ENCODE results near the gene CALR. TPM values are rescaled to one million over a fixed set of nuclear protein-coding genes. Genes with fewer than 3 reads are reported as not detected.

The CALR gene
- total RNA-seq, 2 experiments from 2014 or later: 535 to 563 TPM

DNA sequence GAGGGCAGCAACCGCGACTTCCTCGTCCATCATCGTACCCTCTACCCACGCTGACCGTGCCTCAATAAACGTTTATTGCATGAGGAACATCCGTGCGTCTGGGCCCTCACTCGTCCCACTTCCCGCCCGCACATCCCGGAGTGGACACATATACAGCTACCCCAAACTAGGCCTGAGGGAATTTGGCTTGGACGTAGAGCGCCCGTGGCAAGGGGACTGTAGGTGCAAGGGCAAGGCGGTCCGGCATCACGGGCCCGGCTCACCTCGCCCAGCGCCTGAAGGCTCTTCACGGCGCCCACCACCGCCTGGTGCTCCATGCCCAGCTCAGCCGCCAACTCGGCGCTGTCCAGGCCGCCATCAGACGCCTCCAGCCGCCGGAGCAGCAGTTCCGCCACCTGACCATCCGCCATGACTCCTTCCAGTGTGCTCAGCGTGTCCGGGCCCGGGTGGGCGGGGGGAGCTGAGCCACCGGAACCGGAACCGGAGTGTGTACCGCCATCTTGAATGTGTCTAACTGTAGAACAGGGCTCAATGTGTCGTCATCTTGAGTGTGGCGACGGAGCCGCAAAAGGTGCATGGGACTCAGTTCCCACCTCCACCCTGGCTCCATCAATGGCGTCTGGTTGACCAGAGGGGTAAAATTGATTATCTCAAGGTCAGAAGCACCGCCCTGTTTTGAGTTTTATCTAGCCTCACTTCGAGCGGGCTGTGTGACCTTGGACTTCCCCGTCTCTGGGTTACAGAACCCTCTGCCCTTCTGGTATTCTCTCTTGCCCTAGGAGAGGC lies 4.9 kb upstream of the CALR start, which contains the start of gene FARSA:
FARSA (minus strand) TSS at position 425 of the 786 bp plus-strand sequence; CDS start at position 410, 15 bp downstream.
- TF ChIP-seq, protein P1, sequence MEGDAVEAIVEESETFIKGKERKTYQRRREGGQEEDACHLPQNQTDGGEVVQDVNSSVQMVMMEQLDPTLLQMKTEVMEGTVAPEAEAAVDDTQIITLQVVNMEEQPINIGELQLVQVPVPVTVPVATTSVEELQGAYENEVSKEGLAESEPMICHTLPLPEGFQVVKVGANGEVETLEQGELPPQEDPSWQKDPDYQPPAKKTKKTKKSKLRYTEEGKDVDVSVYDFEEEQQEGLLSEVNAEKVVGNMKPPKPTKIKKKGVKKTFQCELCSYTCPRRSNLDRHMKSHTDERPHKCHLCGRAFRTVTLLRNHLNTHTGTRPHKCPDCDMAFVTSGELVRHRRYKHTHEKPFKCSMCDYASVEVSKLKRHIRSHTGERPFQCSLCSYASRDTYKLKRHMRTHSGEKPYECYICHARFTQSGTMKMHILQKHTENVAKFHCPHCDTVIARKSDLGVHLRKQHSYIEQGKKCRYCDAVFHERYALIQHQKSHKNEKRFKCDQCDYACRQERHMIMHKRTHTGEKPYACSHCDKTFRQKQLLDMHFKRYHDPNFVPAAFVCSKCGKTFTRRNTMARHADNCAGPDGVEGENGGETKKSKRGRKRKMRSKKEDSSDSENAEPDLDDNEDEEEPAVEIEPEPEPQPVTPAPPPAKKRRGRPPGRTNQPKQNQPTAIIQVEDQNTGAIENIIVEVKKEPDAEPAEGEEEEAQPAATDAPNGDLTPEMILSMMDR (IDR thresholded peaks at IDR 0.05): no peak
- Mint-ChIP-seq H3K9me3 (no peaks in the 10 kb centered on the region), H3K36me3 (ENCODE audit: low read depth) (peaks cover 39% of the 10 kb centered on the region), H3K27me3 (no peaks in the 10 kb centered on the region), H3K27ac (peak within 1 kb of the TSS; percentile 87), H3K4me1 (ENCODE audit: low read depth) (peaks cover 43% of the 10 kb centered on the region), H3K4me3 (peak within 1 kb of the TSS; percentile 96)
- ChIA-PET POLR2A (interaction anchor here (1.0 to 6.4 kb wide), 16 partner anchors 9 to 222 kb away, joined by 3 to 39 read pairs (median 7); partner anchors contain the start of genes GCDH, RAD23A, RTBDN and SYCE2), CTCF (interaction anchor here (1.3 to 3.5 kb wide), 3 partner anchors 32 to 48 kb away, joined by 3 to 19 read pairs (median 15); partner anchors contain the start of gene GCDH)
- intact Hi-C loops (cut with micrococcal nuclease): loop anchor here (10.0 kb wide), 1 partner anchor 49 kb away; the partner anchor contains the start of genes DNASE2 and KLF1
- ATAC-seq (peak; percentile 70), DNase-seq (peak; percentile 97)

DNA sequence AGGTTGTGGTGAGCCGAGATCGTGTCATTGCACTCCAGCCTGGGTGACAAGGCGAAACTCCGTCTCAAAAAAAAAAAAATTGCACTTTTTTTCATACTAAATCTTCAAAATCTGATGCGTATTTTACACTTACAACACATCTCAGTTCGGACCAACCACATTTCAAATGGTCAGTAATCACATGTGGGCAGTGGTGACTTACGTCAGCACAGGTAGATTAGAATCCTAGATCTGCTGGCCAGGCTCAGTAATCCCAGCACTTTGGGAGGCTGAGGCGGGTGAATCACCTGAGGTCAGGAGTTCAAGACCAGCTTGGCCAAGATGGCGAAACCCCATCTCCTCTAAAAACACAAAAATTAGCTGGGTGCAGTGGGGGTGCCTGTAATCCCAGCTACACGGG lies 3.3 kb upstream of the CALR start:
- DNase-seq (no peak), ATAC-seq (no peak)
- CTCF ChIA-PET: no interaction called here
- Mint-ChIP-seq H3K27ac (no peak overlapping the region), H3K4me1 (ENCODE audit: low read depth) (peaks cover 51% of the 10 kb centered on the region), H3K9me3 (no peaks in the 10 kb centered on the region), H3K27me3 (no peaks in the 10 kb centered on the region), H3K4me3 (no peak overlapping the region), H3K36me3 (ENCODE audit: low read depth) (peaks cover 44% of the 10 kb centered on the region)
- POLR2A ChIA-PET: interaction anchor here (1.9 to 2.0 kb wide), 2 partner anchors 9 to 218 kb away, joined by 4 to 7 read pairs; no protein-coding TSS in a partner anchor
- TF ChIP-seq, protein P1 (IDR thresholded peaks at IDR 0.05): no peak
- intact Hi-C loops (cut with micrococcal nuclease): loop anchor here (10.0 kb wide), 1 partner anchor 50 kb away; the partner anchor contains the start of genes DNASE2 and KLF1

- ChIA-PET CTCF (interaction anchor here (1.0 kb wide), 1 partner anchor 177 kb away, joined by 3 read pairs; no protein-coding TSS in a partner anchor), POLR2A (interaction anchor here (1.3 to 3.3 kb wide), 6 partner anchors 16 to 213 kb away, joined by 3 to 19 read pairs (median 14); partner anchors contain the start of genes DNASE2, GADD45GIP1 and GCDH)
- ATAC-seq (no peak), DNase-seq (no peak)
- Mint-ChIP-seq H3K4me3 (peak overlapping the region; percentile 23), H3K27ac (peak overlapping the region; percentile 43), H3K36me3 (ENCODE audit: low read depth) (peaks cover 47% of the 10 kb centered on the region), H3K9me3 (no peaks in the 10 kb centered on the region), H3K27me3 (no peaks in the 10 kb centered on the region), H3K4me1 (ENCODE audit: low read depth) (peaks cover 53% of the 10 kb centered on the region)
- intact Hi-C loops (cut with micrococcal nuclease): loop anchor here (10.0 kb wide), 1 partner anchor 52 kb away; the partner anchor contains the start of genes DNASE2 and KLF1
- TF ChIP-seq, protein P1 (IDR thresholded peaks at IDR 0.05): no peak
Measured at GRCh38 chr19:12936582-12936981, 1.8 kb upstream of the CALR start.

- ATAC-seq (no peak), DNase-seq (peak; percentile 57)
- CTCF ChIA-PET: interaction anchor here (1.0 to 3.0 kb wide), 4 partner anchors 28 to 178 kb away, joined by 3 to 10 read pairs (median 5); no protein-coding TSS in a partner anchor
- POLR2A ChIA-PET: interaction anchor here (0.8 to 3.3 kb wide), 17 partner anchors 9 to 214 kb away, joined by 3 to 19 read pairs (median 4); partner anchors contain the start of genes DNASE2, GADD45GIP1, GCDH and SYCE2
- Mint-ChIP-seq H3K9me3 (no peaks in the 10 kb centered on the region), H3K4me3 (peak overlapping the region; percentile 99), H3K27ac (peak overlapping the region; percentile 95), H3K36me3 (ENCODE audit: low read depth) (peaks cover 52% of the 10 kb centered on the region), H3K4me1 (ENCODE audit: low read depth) (peaks cover 52% of the 10 kb centered on the region), H3K27me3 (no peaks in the 10 kb centered on the region)
- TF ChIP-seq, protein P1 (IDR thresholded peaks at IDR 0.05): no peak
- intact Hi-C loops (cut with micrococcal nuclease): loop anchor here (10.0 kb wide), 1 partner anchor 53 kb away; the partner anchor contains the start of genes DNASE2 and KLF1
Measured at GRCh38 chr19:12937093-12937926, 1.1 kb upstream of the CALR start.

Data from activated CD8-positive, alpha-beta T cell treated with anti-CD3 and anti-CD28 coated beads for 36 hours (primary cell).